ENCODE data around the gene MED26. TPM values are rescaled to one million over a fixed set of nuclear protein-coding genes. Genes with fewer than 3 reads are reported as not detected.
A peak's percentile ranks its signal among the peaks of the same experiment; 100 is the strongest.

MED26 gene
- total RNA-seq, 1 donor from 2014 or later: 11.7 TPM

DNA sequence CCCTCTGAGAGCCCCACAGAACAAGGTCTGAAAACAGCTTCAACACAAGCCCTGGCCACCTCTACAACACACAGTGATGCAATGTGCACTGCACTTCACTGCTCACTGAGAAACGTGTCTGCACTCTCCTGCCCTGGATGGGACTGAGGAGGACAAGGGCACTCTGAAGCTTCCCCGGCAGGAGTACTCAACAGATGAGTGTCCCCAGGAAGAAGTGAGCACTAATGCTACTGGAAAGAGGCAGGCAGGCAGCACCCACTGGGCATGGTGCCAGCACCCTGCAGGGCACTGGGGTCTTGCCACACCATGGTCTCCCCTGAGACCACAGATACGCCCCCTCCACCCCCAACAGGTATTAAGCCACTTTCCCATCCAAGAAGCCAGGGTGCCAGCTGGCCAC is 38.1 kb downstream of the MED26 start:
- H3K36me3 Mint-ChIP-seq (ENCODE audit: low read depth): no peaks in the 10 kb centered on the region
- H3K9me3 Mint-ChIP-seq: no peaks in the 10 kb centered on the region
- DNase-seq (ENCODE audit: low read depth, low spot score): no peak
- H3K27ac Mint-ChIP-seq (ENCODE audit: unreplicated experiment): no peak overlapping the region
- H3K27me3 Mint-ChIP-seq (ENCODE audit: low read depth): no peaks in the 10 kb centered on the region
- no peak overlapping the region for H3K4me3 Mint-ChIP-seq
- peaks cover 55% of the 10 kb centered on the region for H3K4me1 Mint-ChIP-seq
- no peak for TF ChIP-seq CTCF (conservative IDR thresholded peaks at IDR 0.05)

GRCh38 chr19:16588824-16589577 is 39.0 kb downstream of the MED26 start:
- DNase-seq (ENCODE audit: low read depth, low spot score): no peak
- no peaks in the 10 kb centered on the region for H3K9me3 Mint-ChIP-seq
- peaks cover 64% of the 10 kb centered on the region for H3K4me1 Mint-ChIP-seq
- H3K36me3 Mint-ChIP-seq (ENCODE audit: low read depth): no peaks in the 10 kb centered on the region
- TF ChIP-seq CTCF (conservative IDR thresholded peaks at IDR 0.05): no peak
- H3K4me3 Mint-ChIP-seq: no peak overlapping the region
- H3K27me3 Mint-ChIP-seq (ENCODE audit: low read depth): no peaks in the 10 kb centered on the region
- peak overlapping the region; percentile 87 for H3K27ac Mint-ChIP-seq (ENCODE audit: unreplicated experiment)

GRCh38 chr19:16587833-16588823 is 39.9 kb downstream of the MED26 start:
- H3K4me1 Mint-ChIP-seq: peaks cover 67% of the 10 kb centered on the region
- no peaks in the 10 kb centered on the region for H3K36me3 Mint-ChIP-seq (ENCODE audit: low read depth)
- no peaks in the 10 kb centered on the region for H3K9me3 Mint-ChIP-seq
- H3K27ac Mint-ChIP-seq (ENCODE audit: unreplicated experiment): peak overlapping the region; percentile 53
- H3K27me3 Mint-ChIP-seq (ENCODE audit: low read depth): no peaks in the 10 kb centered on the region
- no peak for DNase-seq (ENCODE audit: low read depth, low spot score)
- H3K4me3 Mint-ChIP-seq: peak overlapping the region; percentile 16
- TF ChIP-seq CTCF (conservative IDR thresholded peaks at IDR 0.05): no peak

DNA sequence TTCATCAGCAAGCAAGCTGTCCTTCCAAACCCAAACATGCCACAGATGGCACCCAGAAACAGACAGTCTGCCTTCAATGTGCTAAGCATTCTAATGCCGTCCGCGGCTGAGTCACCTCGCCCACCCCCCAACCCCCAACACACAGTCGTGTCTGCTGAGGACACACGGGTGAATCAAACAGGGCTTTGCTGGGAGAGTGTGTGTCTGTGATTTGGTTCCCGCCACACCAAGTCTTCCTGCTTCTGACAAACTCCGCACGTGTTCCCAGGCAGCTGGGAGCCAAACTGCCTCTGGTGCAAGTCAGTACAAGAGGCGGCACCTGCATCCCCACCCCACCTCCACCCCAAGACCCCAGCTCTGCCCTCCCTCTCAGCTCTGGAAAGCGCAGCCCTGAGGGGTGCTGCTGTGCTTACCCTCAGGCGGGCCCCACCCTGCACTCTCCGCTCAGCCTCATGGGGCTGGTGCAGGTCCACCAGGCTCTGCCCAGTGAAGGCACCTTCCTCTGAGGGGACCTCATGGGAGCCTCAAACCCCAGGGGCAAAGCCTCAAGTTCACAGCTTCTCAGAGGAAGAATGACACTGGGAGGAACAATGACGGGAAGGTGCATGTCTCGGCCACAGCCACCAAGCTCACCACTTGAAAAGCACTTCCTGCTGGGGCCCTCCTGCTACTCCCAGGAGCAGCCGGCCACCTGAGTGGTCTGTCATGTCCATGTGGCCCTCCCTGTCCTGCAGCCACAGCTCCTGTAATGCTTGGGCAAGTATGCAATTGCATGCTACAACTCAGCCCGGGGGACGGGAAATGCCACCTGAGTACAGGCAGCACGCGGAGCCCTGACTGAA is 40.8 kb downstream of the MED26 start:
- Mint-ChIP-seq H3K4me1 (peaks cover 60% of the 10 kb centered on the region), H3K27me3 (ENCODE audit: low read depth) (no peaks in the 10 kb centered on the region), H3K36me3 (ENCODE audit: low read depth) (no peaks in the 10 kb centered on the region), H3K4me3 (no peak overlapping the region), H3K27ac (ENCODE audit: unreplicated experiment) (no peak overlapping the region), H3K9me3 (no peaks in the 10 kb centered on the region)
- no peak for DNase-seq (ENCODE audit: low read depth, low spot score)
- TF ChIP-seq CTCF (conservative IDR thresholded peaks at IDR 0.05): no peak

- H3K9me3 Mint-ChIP-seq: no peaks in the 10 kb centered on the region
- H3K4me1 Mint-ChIP-seq: peaks cover 53% of the 10 kb centered on the region
- no peak for DNase-seq (ENCODE audit: low read depth, low spot score)
- TF ChIP-seq CTCF (conservative IDR thresholded peaks at IDR 0.05): no peak
- no peaks in the 10 kb centered on the region for H3K27me3 Mint-ChIP-seq (ENCODE audit: low read depth)
- peak overlapping the region; percentile 75 for H3K27ac Mint-ChIP-seq (ENCODE audit: unreplicated experiment)
- H3K4me3 Mint-ChIP-seq: no peak overlapping the region
- H3K36me3 Mint-ChIP-seq (ENCODE audit: low read depth): no peaks in the 10 kb centered on the region
Observed at GRCh38 chr19:16586477-16586871, 41.5 kb downstream of the MED26 start.

Measured in neural crest cell (in vitro differentiated cells).